ENCODE measurements around the gene SNAI1. TPM values are rescaled to one million over a fixed set of nuclear protein-coding genes. Genes with fewer than 3 reads are reported as not detected.
"Not testable (repeated sequence)": the region's sequence is repeated elsewhere in the genome, so short reads cannot be mapped to it uniquely, and the experiment has no call there.

Gene SNAI1
- total RNA-seq, 1 donor from 2014 or later = 1.4 TPM

- no peak overlapping the region for H3K4me3 ChIP-seq (ENCODE audit: low read depth, low read length)
- no peak for TF ChIP-seq CTCF (conservative IDR thresholded peaks at IDR 0.05; ENCODE audit: low read depth, low read length)
- DNase-seq (ENCODE audit: low read depth) = no peak
These were observed 12.8 kb downstream of the SNAI1 start for GRCh38 chr20:49995586-49995985.

DNA sequence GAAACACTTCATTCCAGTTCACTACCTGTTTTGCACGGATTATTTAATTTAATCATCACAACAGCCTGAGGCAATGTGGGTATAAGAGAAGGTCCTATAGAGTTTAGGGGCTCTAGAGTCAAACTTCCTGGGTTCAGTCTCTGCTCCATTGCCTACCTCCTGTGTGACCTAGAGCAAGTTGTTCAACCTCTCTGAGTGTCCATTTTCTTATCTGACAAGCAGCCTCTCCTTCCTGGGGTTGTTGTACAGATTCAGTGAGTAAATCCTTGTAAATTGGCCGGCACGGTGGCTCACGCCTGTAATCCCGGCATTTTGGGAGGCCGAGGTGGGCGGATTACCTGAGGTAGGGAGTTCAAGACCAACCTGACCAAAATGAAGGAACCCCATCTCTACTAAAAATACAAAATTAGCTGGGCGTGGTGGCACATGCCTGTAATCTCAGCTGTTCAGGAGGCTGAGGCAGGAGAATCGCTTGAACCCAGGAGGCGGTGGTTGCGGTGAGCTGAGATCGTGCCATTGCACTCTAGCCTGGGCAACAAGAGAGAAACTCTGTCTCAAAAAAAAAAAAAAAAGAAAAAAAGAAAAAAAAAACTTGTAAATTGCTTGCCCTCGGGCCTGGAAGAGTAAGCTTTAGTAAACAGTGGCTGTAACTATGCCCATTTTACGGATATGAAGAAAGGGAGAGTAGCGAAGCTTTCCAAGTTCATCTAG is 15.9 kb downstream of the SNAI1 start:
- DNase-seq (ENCODE audit: low read depth); H3K4me3 ChIP-seq (ENCODE audit: low read depth, low read length): not testable (repeated sequence)

- no peak for DNase-seq (ENCODE audit: low read depth)
These were observed 16.5 kb downstream of the SNAI1 start for GRCh38 chr20:49999329-49999728.

DNA sequence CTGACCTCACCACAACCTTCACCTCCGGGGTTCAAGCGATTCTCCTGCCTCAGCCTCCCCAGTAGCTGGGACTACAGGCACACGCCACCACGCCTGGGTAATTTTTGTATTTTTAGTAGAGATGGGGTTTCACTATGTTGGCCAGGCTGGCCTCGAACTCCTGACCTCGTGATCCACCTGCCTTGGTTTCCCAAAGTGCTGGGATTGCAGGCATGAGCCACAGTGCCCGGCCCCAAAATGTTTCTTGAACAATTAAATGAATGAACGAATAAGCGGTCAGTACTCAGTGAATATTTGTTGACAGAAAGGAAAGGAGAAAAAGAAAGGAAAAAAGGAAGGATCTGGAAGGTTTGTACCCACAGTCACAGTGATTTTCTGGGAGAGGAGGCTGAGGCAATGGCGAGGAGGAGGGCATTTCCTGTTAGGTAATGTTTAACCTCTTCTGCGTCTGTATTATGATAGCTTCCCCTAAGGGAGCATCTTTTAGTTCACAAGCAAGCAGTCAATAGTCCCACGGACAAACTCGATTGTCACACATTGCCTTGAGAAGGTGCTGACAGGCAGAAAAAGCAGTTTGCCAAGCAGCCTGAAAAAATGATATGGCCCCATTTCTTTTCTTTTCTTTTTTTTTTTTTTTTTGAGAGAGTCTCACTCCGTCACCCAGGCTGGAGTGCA is 17.9 kb downstream of the SNAI1 start:
- DNase-seq (ENCODE audit: low read depth); H3K4me3 ChIP-seq (ENCODE audit: low read depth, low read length): not testable (repeated sequence)

More at GRCh38 chr20:49999329-49999728, 16.5 kb downstream of the SNAI1 start:
- no peak for TF ChIP-seq CTCF (conservative IDR thresholded peaks at IDR 0.05; ENCODE audit: low read depth, low read length)
- no peak overlapping the region for H3K4me3 ChIP-seq (ENCODE audit: low read depth, low read length)

GRCh38 chr20:50001784-50002311 is 19.1 kb downstream of the SNAI1 start:
- H3K4me3 ChIP-seq (ENCODE audit: low read depth, low read length) = no peak overlapping the region
- TF ChIP-seq CTCF (conservative IDR thresholded peaks at IDR 0.05; ENCODE audit: low read depth, low read length) = no peak
- no peak for DNase-seq (ENCODE audit: low read depth)

DNA sequence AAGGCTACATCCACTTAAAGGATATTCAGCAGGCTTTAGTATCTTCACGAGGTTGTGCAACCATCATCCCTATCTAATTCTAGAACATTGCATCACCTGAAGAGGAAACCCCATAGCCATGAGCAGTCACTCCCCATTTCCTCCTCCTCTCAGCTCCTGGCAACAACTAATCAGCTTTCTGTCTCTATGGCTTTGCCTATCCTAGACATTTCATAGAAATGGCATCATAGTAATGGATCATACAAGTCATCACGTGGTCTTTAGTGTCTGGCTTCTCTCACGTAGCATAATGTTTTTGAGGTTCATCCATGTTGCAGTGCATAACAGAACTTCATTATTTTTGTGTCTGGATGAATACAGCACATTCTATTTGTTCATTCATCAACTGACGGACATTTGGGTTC is 20.5 kb downstream of the SNAI1 start:
- H3K4me3 ChIP-seq (ENCODE audit: low read depth, low read length) = no peak overlapping the region
- no peak for DNase-seq (ENCODE audit: low read depth)
- TF ChIP-seq CTCF (conservative IDR thresholded peaks at IDR 0.05; ENCODE audit: low read depth, low read length) = no peak

DNA sequence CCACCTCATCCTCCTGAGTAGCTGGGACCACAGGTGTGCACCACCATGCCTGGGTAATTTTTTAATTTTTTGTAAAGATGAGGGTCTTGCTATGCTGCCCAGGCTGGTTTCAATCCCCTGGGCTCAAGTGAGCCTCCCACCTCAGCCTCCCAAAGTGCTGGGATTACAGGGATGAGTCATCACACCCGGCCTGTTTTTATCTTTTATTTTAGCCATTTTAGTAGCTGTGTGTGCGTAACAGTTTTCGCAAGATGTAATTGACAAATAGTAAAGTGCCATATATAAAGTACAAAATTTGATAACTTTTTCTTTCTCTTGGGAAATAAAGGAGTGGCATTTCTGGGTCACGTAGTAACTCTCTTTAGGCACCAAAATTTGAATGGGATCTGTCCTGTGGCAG is 21.4 kb downstream of the SNAI1 start:
- DNase-seq (ENCODE audit: low read depth) = no peak
- TF ChIP-seq CTCF (conservative IDR thresholded peaks at IDR 0.05; ENCODE audit: low read depth, low read length) = no peak
- H3K4me3 ChIP-seq (ENCODE audit: low read depth, low read length) = no peak overlapping the region

DNA sequence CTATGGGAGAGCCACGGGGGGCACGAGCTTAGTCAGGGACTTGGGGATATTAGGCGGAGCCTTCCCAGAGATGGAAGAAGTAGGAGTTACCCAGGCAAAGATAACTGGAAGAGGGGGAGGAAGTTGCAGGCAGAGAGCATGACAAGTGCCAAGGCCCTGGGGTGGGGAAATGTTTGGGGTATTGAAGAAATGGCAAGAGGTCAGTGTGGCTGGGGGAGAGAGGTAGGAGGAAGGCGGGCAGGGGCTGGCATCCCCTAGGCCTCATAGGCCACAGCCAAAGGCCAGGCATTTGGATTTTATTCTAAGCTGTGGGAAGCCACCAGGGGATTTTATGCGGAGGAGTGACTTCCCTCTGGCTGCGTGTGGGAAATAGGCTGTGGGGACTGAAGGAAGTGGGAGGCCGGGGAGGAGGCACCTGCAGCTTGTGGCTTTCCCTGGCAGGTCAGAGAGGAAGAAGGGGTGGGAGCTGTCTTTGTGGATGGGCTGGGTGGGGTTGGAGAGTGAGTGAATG is 22.7 kb downstream of the SNAI1 start:
- no peak for DNase-seq (ENCODE audit: low read depth)
- no peak for TF ChIP-seq CTCF (conservative IDR thresholded peaks at IDR 0.05; ENCODE audit: low read depth, low read length)
- no peak overlapping the region for H3K4me3 ChIP-seq (ENCODE audit: low read depth, low read length)

All from epithelial cell of proximal tubule (primary cell).